Muscle layer of colon (tissue), 2 donors: ENCODE measurements around the gene PTCRA.
"Not testable (repeated sequence)": the region's sequence is repeated elsewhere in the genome, so short reads cannot be mapped to it uniquely, and the experiment has no call there.

Experiments used
- H3K27ac ChIP-seq: one replicate; pipeline ENCODE4 v1.7.0; 2013; ENCODE audit warnings: low read depth, mild to moderate bottlenecking, low read length, moderate library complexity
- H3K27me3 ChIP-seq, 2 donors: one replicate each; pipeline ENCODE4 v1.7.0; 2013; ENCODE audit warnings: low read length in 2 of 2, mild to moderate bottlenecking in 2 of 2; ENCODE audit not compliant: insufficient read depth in 2 of 2, control insufficient read depth in 1 of 2
- H3K36me3 ChIP-seq: one replicate; pipeline ENCODE4 v1.7.0; 2013; ENCODE audit warnings: mild to moderate bottlenecking, low read length; ENCODE audit not compliant: insufficient read depth
- H3K4me1 ChIP-seq: one replicate; pipeline ENCODE4 v1.7.0; 2013; ENCODE audit warnings: mild to moderate bottlenecking, low read length; ENCODE audit not compliant: insufficient read depth
- H3K4me3 ChIP-seq, 2 donors: one replicate each; pipeline ENCODE4 v1.7.0; 2013; ENCODE audit warnings: low read length in 2 of 2, low read depth in 1 of 2, mild to moderate bottlenecking in 1 of 2, moderate library complexity in 1 of 2
- H3K9ac ChIP-seq: one replicate; pipeline ENCODE4 v1.7.0; 2013; ENCODE audit warnings: low read length
- H3K9me3 ChIP-seq: one replicate; pipeline ENCODE4 v1.7.0; 2013; ENCODE audit warnings: mild to moderate bottlenecking, low read length
- donor health status: abdominal sarcoma.
- donor health status: Adenocarcinoma of cecum.

Gene PTCRA

GRCh38 chr6:42890311-42891198 is 25.3 kb upstream of the PTCRA start:
- H3K4me3 ChIP-seq, result peak overlapping the region; percentile 80 to 88
- peak overlapping the region; percentile 91 for H3K9ac ChIP-seq
- H3K4me1 ChIP-seq, result peaks cover 9% of the 10 kb centered on the region
- peaks cover 7% of the 10 kb centered on the region for H3K36me3 ChIP-seq
- H3K27ac ChIP-seq, result peak overlapping the region; percentile 80
- H3K9me3 ChIP-seq, result no peaks in the 10 kb centered on the region
- H3K27me3 ChIP-seq, result no peaks in the 10 kb centered on the region

- no peaks in the 10 kb centered on the region for H3K9me3 ChIP-seq
- H3K27ac ChIP-seq, result peak overlapping the region; percentile 35
- no peaks in the 10 kb centered on the region for H3K27me3 ChIP-seq
- peaks cover 9% of the 10 kb centered on the region for H3K4me1 ChIP-seq
- H3K36me3 ChIP-seq, result peaks cover under 1% of the 10 kb centered on the region
- H3K4me3 ChIP-seq, result peak overlapping the region; percentile 80 to 88
- H3K9ac ChIP-seq, result peak overlapping the region; percentile 91
Observed at GRCh38 chr6:42891199-42891722, 24.6 kb upstream of the PTCRA start.

GRCh38 chr6:42894041-42894828 is 21.6 kb upstream of the PTCRA start:
- H3K4me3 ChIP-seq, H3K4me1 ChIP-seq, H3K27ac ChIP-seq, H3K27me3 ChIP-seq, H3K9me3 ChIP-seq, H3K36me3 ChIP-seq, H3K9ac ChIP-seq: not testable (repeated sequence)

- Histone ChIP-seq H3K9me3 (no peaks in the 10 kb centered on the region), H3K4me3 (no peak overlapping the region), H3K9ac (no peak overlapping the region), H3K4me1 (peaks cover 1% of the 10 kb centered on the region), H3K27me3 (no peaks in the 10 kb centered on the region), H3K36me3 (no peaks in the 10 kb centered on the region), H3K27ac (no peak overlapping the region)
Observed at GRCh38 chr6:42896178-42896719, 19.6 kb upstream of the PTCRA start.

- Histone ChIP-seq H3K9me3 (no peaks in the 10 kb centered on the region), H3K27ac (no peak overlapping the region)
Observed at GRCh38 chr6:42898891-42899361, 16.9 kb upstream of the PTCRA start.

GRCh38 chr6:42899871-42900270 is 16.0 kb upstream of the PTCRA start:
- no peaks in the 10 kb centered on the region for H3K4me1 ChIP-seq
- H3K27ac ChIP-seq, result no peak overlapping the region
- H3K9me3 ChIP-seq, result no peaks in the 10 kb centered on the region
- H3K9ac ChIP-seq, result no peak overlapping the region
- H3K36me3 ChIP-seq, result no peaks in the 10 kb centered on the region
- no peak overlapping the region for H3K4me3 ChIP-seq
- H3K27me3 ChIP-seq, result no peaks in the 10 kb centered on the region

More at GRCh38 chr6:42898891-42899361, 16.9 kb upstream of the PTCRA start:
- Histone ChIP-seq H3K4me3 (no peak overlapping the region), H3K4me1 (no peaks in the 10 kb centered on the region), H3K36me3 (no peaks in the 10 kb centered on the region), H3K27me3 (no peaks in the 10 kb centered on the region), H3K9ac (no peak overlapping the region)

- no peak overlapping the region for H3K9ac ChIP-seq
- no peaks in the 10 kb centered on the region for H3K9me3 ChIP-seq
- no peaks in the 10 kb centered on the region for H3K36me3 ChIP-seq
- peak overlapping the region in 1 of 2 donors; percentile 16 for H3K4me3 ChIP-seq
- H3K4me1 ChIP-seq, result no peaks in the 10 kb centered on the region
- H3K27me3 ChIP-seq, result no peaks in the 10 kb centered on the region
- no peak overlapping the region for H3K27ac ChIP-seq
Observed at GRCh38 chr6:42901538-42901957, 14.3 kb upstream of the PTCRA start.

- H3K9me3 ChIP-seq, H3K36me3 ChIP-seq, H3K4me3 ChIP-seq, H3K9ac ChIP-seq, H3K27me3 ChIP-seq, H3K27ac ChIP-seq, H3K4me1 ChIP-seq: not testable (repeated sequence)
Observed at GRCh38 chr6:42902429-42903263, 13.2 kb upstream of the PTCRA start.

GRCh38 chr6:42904467-42904866 is 11.4 kb upstream of the PTCRA start:
- Histone ChIP-seq H3K27ac (no peak overlapping the region), H3K4me1 (no peaks in the 10 kb centered on the region), H3K9ac (no peak overlapping the region), H3K4me3 (no peak overlapping the region), H3K36me3 (no peaks in the 10 kb centered on the region), H3K27me3 (no peaks in the 10 kb centered on the region), H3K9me3 (no peaks in the 10 kb centered on the region)

GRCh38 chr6:42907336-42907735 is 8.5 kb upstream of the PTCRA start:
- H3K9ac ChIP-seq, result no peak overlapping the region
- no peaks in the 10 kb centered on the region for H3K9me3 ChIP-seq
- H3K27ac ChIP-seq, result no peak overlapping the region
- H3K27me3 ChIP-seq, result peaks cover 0 to 15% of the 10 kb centered on the region in 2 donors
- no peaks in the 10 kb centered on the region for H3K36me3 ChIP-seq
- no peak overlapping the region for H3K4me3 ChIP-seq
- no peaks in the 10 kb centered on the region for H3K4me1 ChIP-seq
